A673 (cell line): ENCODE results near the gene CAVIN3. TPM values are rescaled to one million over a fixed set of nuclear protein-coding genes. Genes with fewer than 3 reads are reported as not detected.
"Not testable (repeated sequence)": the region's sequence is repeated elsewhere in the genome, so short reads cannot be mapped to it uniquely, and the experiment has no call there.

Experiments used
- BruUV-seq: library from RNA; stranded (reverse); fragments of 400-500 nt; replicated peaks from 2 replicates; lab custom pipeline; 2021; lab: Mats Ljungman, UMichigan
- CTCF ChIA-PET: fragments of 300-600 bp; sonication (Branson Sonifier 250); formaldehyde crosslinking; loops from one replicate; lab custom pipeline; 2022; ENCODE audit warnings: antibody characterized with exemption; lab: Charles Lee
- POLR2A ChIA-PET: fragments of 300-600 bp; sonication (Branson Sonifier 250); formaldehyde crosslinking; loops from one replicate; lab custom pipeline; 2022; ENCODE audit warnings: antibody characterized with exemption; ENCODE audit not compliant: low non-redundant PET; lab: Charles Lee
- DNase-seq: peaks from one replicate; pipeline ENCODE4 v3.0.0-alpha.2; 2015; ENCODE audit warnings: low spot score
- H3K27ac ChIP-seq: fragments of 200-600 bp; sonication (generic); 2 replicates; pipeline ENCODE4 v1.5.1; 2016; ENCODE audit warnings: mixed run types, low read depth, mild to moderate bottlenecking, mixed read lengths, antibody characterized with exemption, low read length; ENCODE audit not compliant: poor library complexity, severe bottlenecking
- H3K27me3 ChIP-seq: fragments of 200-600 bp; sonication (generic); replicated peaks from 2 replicates; pipeline ENCODE4 v1.6.1; 2017; ENCODE audit warnings: mixed run types, low read depth, mild to moderate bottlenecking, mixed read lengths, antibody characterized with exemption, low read length; ENCODE audit not compliant: insufficient read depth, poor library complexity
- H3K36me3 ChIP-seq: fragments of 200-600 bp; sonication (generic); 2 replicates; pipeline ENCODE4 v1.6.1; 2016; ENCODE audit warnings: mixed run types, mild to moderate bottlenecking, mixed read lengths, antibody characterized with exemption, low read length; ENCODE audit not compliant: insufficient read depth, poor library complexity, severe bottlenecking
- H3K4me1 ChIP-seq: fragments of 200-600 bp; sonication (generic); 2 replicates; pipeline ENCODE4 v1.6.1; 2017; ENCODE audit warnings: mixed run types, mild to moderate bottlenecking, mixed read lengths, antibody characterized with exemption, low read length; ENCODE audit not compliant: insufficient read depth, poor library complexity, severe bottlenecking
- H3K4me3 ChIP-seq: fragments of 200-600 bp; sonication (generic); 2 replicates; pipeline ENCODE4 v1.5.1; 2016; ENCODE audit warnings: low read depth, mixed run types, mild to moderate bottlenecking, mixed read lengths, low read length; ENCODE audit not compliant: poor library complexity, severe bottlenecking
- H3K9me3 ChIP-seq: fragments of 200-600 bp; sonication (generic); 2 replicates; pipeline ENCODE4 v1.6.1; 2016; ENCODE audit warnings: mixed run types, low read depth, mild to moderate bottlenecking, mixed read lengths, antibody characterized with exemption, low read length; ENCODE audit not compliant: poor library complexity, severe bottlenecking
- EZH2 ChIP-seq: fragments of 200-600 bp; sonication (generic); IDR thresholded peaks from 2 replicates; pipeline ENCODE4 v1.6.1; 2017; ENCODE audit warnings: borderline replicate concordance, low read depth, mild to moderate bottlenecking, mixed read lengths, antibody characterized with exemption, low read length; ENCODE audit not compliant: poor library complexity, severe bottlenecking
- intact Hi-C: fragments of 100-400 bp; cut with micrococcal nuclease; formaldehyde crosslinking; loops from one replicate; pipeline ENCODE4 v1.10.0; 2022; ENCODE audit not compliant: unreplicated experiment
- total RNA-seq: library from RNA; stranded (reverse); gene quantifications from 2 replicates; pipeline ENCODE4 v1.2.3, GENCODE V29; 2021
- TF ChIP-seq, protein P1 (sequence below): fragments of 300-800, 200-600 bp; sonication (generic); conservative IDR thresholded peaks from 2 replicates; pipeline ENCODE4 v1.5.1; 2017; ENCODE audit warnings: low read depth, mild to moderate bottlenecking, antibody characterized with exemption, low read length, moderate library complexity, mixed read lengths

Gene CAVIN3
- total RNA-seq, 1 experiment from 2014 or later: 1.3 TPM

DNA sequence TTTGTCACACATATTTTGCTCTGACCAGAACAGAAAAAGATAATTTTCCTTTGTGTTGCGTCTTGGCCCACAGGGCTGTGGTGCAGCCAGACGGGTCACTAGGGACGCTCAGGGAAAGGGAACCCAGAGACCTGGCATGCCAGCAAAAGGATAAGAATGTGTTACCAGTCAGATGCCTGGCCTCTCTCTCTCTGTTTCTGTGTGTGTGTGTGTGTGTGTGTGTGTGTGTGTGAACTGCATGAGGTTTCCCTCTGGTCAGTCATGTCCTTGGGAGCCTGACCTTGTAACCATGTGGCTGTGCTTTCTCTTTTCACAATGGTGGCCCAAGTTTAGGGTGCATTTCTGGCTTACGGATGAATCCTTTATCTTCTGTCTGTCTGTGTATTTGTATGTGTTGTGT, 35.3 kb downstream of the CAVIN3 start:
- H3K4me3 ChIP-seq: no peak overlapping the region
- H3K9me3 ChIP-seq: no peaks in the 10 kb centered on the region
- TF ChIP-seq, protein P1, sequence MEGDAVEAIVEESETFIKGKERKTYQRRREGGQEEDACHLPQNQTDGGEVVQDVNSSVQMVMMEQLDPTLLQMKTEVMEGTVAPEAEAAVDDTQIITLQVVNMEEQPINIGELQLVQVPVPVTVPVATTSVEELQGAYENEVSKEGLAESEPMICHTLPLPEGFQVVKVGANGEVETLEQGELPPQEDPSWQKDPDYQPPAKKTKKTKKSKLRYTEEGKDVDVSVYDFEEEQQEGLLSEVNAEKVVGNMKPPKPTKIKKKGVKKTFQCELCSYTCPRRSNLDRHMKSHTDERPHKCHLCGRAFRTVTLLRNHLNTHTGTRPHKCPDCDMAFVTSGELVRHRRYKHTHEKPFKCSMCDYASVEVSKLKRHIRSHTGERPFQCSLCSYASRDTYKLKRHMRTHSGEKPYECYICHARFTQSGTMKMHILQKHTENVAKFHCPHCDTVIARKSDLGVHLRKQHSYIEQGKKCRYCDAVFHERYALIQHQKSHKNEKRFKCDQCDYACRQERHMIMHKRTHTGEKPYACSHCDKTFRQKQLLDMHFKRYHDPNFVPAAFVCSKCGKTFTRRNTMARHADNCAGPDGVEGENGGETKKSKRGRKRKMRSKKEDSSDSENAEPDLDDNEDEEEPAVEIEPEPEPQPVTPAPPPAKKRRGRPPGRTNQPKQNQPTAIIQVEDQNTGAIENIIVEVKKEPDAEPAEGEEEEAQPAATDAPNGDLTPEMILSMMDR: no peak
- TF ChIP-seq EZH2: no peak
- H3K27me3 ChIP-seq: peaks cover 5% of the 10 kb centered on the region
- no peaks in the 10 kb centered on the region for H3K4me1 ChIP-seq
- BruUV-seq: no TSS peak
- no peak for DNase-seq
- H3K27ac ChIP-seq: no peak overlapping the region
- intact Hi-C loops: no loop called here
- ChIA-PET POLR2A (no interaction called here), CTCF (no interaction called here)
- no peaks in the 10 kb centered on the region for H3K36me3 ChIP-seq

- TF ChIP-seq EZH2: no peak
- TF ChIP-seq, protein P1: no peak
- Histone ChIP-seq H3K4me3 (no peak overlapping the region), H3K27ac (no peak overlapping the region), H3K27me3 (peaks cover 5% of the 10 kb centered on the region), H3K4me1 (no peaks in the 10 kb centered on the region), H3K9me3 (no peaks in the 10 kb centered on the region), H3K36me3 (no peaks in the 10 kb centered on the region)
- ChIA-PET POLR2A (no interaction called here), CTCF (no interaction called here)
- no peak for DNase-seq
- intact Hi-C loops: no loop called here
- BruUV-seq: no TSS peak
These were observed 36.1 kb downstream of the CAVIN3 start for GRCh38 chr11:6284250-6284649.

- ChIA-PET CTCF (no interaction called here), POLR2A (no interaction called here)
- no TSS peak for BruUV-seq
- H3K4me3 ChIP-seq: no peak overlapping the region
- intact Hi-C loops: no loop called here
- no peak for TF ChIP-seq EZH2
- TF ChIP-seq, protein P1: no peak
- no peaks in the 10 kb centered on the region for H3K36me3 ChIP-seq
- DNase-seq: no peak
- peaks cover 5% of the 10 kb centered on the region for H3K27me3 ChIP-seq
- no peak overlapping the region for H3K27ac ChIP-seq
- H3K4me1 ChIP-seq: no peaks in the 10 kb centered on the region
- H3K9me3 ChIP-seq: no peaks in the 10 kb centered on the region
These were observed 36.8 kb downstream of the CAVIN3 start for GRCh38 chr11:6283453-6284023.

DNA sequence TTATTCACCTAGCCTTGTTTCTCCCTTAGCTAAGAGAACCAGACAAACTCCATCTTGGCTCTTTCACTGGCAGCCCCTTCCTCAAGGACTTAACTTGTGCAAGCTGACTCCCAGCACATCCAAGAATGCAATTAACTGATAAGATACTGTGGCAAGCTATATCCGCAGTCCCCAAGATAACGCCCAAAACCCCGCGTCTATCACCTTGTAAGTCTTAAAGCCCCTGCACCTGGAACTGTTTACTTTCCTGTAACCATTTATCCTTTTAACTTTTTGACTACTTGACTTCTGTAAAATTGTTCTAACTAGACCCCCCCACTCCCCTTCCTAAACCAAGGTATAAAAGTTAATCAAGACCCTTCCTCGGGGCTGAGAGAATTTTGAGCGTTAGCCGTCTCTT, 39.5 kb downstream of the CAVIN3 start:
- H3K4me1 ChIP-seq, H3K9me3 ChIP-seq, CTCF ChIA-PET, POLR2A ChIA-PET, H3K36me3 ChIP-seq, H3K4me3 ChIP-seq, H3K27ac ChIP-seq, BruUV-seq, H3K27me3 ChIP-seq, intact Hi-C loops, DNase-seq: not testable (repeated sequence)
